NCI-H1048 (cell line): ENCODE data around the gene OR3A2.
"Not testable (repeated sequence)": the region's sequence is repeated elsewhere in the genome, so short reads cannot be mapped to it uniquely, and the experiment has no call there.

Source experiments
- DNase-seq: peaks from one replicate; lab custom pipeline; 2025; lab: John Stamatoyannopoulos, UW

OR3A2 gene

DNA sequence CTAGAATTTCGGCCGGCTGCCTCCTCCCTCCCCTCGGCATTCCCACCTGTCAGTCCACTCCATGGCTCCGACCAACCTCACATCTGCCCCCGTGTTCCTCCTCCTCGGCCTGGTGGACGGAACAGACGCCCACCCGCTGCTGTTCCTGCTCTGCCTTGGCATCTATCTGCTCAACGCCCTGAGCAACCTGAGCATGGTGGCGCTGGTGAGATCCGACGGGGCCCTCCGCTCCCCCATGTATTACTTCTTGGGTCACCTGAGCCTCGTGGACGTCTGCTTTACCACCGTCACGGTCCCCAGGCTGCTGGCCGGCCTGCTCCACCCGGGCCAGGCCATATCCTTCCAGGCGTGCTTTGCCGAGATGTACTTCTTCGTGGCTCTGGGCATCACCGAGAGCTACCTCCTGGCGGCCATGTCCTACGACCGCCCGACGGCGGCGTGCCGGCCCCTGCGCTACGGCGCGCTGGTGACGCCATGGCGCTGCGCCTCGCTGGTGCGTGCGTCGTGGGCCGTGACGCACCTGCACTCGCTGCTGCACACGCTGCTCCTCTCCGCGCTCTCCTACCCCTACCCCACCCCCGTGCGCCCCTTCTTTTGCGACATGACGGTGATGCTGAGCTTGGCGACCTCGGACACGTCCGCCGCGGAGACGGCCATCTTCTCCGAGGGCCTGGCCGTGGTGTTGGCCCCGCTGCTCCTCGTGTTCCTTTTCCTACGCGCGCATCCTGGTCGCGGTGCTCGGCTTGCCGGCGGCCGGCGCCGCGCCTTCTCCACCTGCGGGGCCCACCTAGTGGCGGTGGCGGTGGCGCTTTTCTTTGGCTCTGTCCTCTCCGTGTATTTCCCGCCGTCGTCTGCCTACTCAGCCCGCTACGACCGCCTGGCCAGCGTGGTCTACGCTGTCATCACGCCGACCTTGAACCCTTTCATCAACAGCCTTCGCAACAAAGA, at the start of gene OR3A2:
OR3A2 (minus strand) TSS at position 440 of the 948 bp plus-strand sequence.
- no peak for DNase-seq

GRCh38 chr17:3433741-3434140, 47.6 kb upstream of the OR3A2 start, which contains the start of gene OR1E2:
Gene OR1E2 (minus strand): TSS chr17:3433841. CDS start chr17:3433841, 0 bp downstream.
- DNase-seq, result no peak

DNA sequence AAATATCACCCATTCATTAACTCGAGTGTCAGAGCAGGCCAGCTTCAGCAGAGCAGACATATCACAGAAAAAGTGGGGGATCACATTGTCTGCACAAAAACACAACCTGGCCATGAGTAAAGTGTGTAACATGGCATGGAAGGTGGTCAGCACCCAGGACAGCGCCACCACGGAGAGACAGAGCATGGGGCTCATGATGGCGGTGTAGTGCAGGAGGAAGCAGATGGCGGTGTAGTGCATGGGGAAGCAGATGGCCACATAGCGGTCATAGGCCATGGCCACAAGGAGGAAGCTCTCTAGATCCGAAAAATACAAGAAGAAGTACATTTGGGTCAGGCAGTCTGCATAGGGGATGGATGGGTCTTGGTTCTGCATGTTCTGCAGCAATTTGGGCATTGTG, 47.1 kb upstream of the OR3A2 start:
- DNase-seq, result not testable (repeated sequence)

DNA sequence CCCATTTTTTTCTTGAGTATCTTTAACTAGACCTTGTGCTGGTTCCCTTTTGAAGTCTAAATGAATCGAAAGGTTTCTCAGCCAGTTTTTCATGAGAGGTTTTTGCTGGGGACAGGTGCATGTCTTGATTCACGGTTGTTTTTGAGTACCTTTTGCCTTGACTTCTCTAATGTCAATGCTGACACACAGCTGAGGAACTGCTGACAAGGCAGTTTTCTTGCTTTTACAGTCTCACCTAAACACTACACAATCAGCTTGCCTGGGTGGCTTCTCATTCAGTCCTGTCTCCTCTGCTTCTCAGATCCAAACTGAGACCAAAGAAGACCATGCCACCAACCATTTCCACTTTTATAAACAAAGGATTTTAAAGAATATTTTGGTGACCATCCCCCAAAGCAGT, 32.1 kb upstream of the OR3A2 start:
- DNase-seq, result no peak

GRCh38 chr17:3415610-3416009, 29.5 kb upstream of the OR3A2 start:
- DNase-seq, result no peak

DNA sequence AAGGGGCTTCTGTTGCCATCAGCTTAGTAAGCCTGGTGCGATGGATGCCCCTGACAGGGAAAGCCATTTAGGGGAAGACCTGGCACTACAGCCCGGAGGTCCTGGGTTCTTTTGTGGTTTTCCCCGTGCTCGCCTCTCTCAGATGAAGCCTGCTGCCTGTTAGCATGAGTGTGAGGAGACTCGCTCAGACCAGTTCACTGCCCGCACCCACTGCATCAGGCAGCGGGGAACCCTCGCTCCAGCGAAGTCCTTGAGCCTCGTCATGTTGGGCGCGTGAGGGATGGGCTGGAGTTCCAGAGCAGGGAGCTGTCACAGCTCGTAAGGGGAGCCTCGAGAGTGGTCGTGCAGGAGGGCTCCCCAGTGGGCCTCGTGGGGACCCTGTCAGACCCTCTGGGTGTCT, 26.1 kb upstream of the OR3A2 start:
- DNase-seq, result not testable (repeated sequence)

DNA sequence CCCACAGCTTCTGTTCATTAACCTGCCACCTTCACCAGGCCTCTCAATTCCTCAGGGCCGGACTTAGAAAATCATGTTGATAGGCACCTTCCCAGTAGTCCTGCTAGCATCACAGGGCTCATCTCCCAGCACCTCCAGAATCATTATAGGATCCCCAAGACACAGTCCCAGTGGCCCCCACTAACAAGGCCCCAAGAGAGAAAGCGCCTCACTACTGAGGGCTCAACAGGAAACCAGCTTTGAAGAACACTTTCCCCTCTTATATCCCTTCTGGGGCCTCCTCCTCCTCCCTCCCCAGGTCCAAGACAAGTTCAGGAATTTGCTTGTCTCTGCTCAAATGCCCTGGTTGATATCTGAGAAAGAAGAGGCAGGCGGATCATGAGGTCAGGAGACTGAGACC, 25.0 kb upstream of the OR3A2 start, which contains the start of gene OR3A3:
OR3A3 (plus strand) TSS at position 301 of the 400 bp plus-strand sequence.
- DNase-seq, result no peak

DNA sequence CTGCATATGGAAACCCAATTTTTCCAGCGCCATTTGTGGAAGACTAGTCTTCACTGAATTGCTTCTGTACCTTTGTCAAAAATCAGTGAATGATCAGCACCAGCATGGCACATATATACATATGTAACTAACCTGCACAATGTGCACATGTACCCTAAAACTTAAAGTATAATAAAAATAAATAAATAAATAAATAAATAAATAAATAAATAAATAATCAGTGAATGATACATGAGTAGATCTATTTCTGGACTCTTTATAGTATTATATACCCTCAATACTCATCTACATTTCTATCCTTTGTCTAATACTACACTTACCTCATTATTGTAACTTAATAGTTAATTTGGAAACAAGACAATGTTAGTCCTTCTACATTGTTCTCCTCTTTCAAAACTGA, 17.7 kb upstream of the OR3A2 start:
- not testable (repeated sequence) for DNase-seq

DNA sequence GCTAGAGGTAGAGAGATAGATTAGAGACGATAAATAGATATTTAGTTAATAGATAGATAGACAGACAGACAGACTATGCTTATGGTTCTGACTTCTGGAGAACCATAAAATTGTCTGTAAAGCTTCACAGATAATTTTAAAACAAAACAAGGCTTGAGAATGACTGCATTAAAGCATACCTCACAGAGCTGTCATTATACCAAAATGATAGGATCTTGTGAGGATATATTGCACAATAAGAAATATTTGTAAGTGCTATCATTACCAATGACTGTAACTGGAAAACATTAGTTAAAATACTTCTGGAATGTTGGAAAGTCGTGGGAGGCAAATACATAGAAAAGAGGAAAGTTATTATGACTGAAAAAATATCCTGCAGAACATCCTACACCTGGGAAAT, 15.7 kb upstream of the OR3A2 start:
- no peak for DNase-seq

DNA sequence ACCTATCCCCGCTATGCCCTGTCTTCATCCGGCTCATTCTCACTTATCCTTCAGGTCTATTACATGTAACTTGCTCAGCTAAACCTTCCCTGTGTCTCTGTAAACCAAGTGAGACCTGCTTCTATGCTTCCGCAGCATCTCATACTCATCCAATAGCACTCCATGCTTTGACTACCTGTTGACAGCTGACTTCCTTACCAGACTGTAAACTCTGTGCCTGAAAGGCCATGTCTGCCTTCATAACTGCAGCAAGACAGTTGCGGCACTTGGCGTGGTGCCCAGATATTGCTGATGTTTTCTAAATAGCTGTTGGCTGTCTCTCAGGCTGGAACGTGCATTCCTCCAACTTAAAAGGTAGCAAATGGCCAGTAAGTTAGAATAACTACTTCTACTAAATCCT, 13.9 kb upstream of the OR3A2 start:
- DNase-seq, result no peak

DNA sequence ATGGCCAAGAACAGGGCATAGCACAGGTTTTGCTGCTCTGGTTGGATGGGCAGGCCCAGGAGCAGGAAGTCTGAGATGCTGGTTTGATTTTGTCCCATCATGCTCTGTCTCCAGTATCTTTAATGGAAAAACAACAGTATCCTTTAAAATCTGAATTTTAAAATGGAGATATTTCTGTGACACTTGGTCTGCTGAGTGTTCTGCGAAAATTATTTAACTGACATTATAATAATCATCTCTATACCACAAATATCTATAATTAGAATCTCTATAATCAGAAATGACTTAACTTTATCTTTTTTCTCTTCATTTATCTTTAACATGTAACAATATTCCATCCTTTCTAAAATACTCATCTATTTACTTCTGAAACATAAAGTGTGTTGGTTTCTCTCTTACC, 12.2 kb upstream of the OR3A2 start, which contains the start of gene OR1E1:
OR1E1 (minus strand) TSS at position 101 of the 400 bp plus-strand sequence; CDS start at position 101, 0 bp downstream.
- DNase-seq, result no peak

DNA sequence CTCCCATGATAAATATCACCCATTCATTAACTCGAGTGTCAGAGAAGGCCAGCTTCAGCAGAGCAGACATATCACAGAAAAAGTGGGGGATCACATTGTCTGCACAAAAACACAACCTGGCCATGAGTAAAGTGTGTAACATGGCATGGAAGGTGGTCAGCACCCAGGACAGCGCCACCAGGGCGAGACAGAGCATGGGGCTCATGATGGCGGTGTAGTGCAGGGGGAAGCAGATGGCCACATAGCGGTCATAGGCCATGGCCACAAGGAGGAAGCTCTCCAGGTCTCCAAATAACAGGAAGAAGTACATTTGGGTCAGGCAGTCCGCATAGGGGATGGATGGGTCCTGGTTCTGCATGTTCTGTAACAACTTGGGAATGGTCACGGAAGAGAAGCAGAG, 11.7 kb upstream of the OR3A2 start:
- not testable (repeated sequence) for DNase-seq

DNA sequence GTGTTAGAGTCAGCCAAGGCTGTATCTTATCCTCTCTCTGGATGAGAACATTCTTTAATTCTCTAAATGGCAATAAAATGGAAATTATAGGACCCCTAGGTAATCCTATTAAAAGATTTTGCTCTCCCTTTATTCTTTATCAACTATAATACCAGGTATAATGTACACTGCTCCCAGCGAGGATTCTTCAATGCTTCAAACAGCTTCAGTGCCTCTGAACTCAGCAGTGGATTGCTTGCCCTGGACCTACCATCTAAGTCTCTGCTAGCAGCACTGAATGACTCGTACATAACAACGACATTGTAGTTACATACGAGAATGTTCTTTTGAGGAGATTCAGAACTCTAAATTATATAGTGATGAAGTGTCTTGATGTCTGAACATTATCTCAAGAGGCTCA, 3.7 kb upstream of the OR3A2 start:
- no peak for DNase-seq

DNA sequence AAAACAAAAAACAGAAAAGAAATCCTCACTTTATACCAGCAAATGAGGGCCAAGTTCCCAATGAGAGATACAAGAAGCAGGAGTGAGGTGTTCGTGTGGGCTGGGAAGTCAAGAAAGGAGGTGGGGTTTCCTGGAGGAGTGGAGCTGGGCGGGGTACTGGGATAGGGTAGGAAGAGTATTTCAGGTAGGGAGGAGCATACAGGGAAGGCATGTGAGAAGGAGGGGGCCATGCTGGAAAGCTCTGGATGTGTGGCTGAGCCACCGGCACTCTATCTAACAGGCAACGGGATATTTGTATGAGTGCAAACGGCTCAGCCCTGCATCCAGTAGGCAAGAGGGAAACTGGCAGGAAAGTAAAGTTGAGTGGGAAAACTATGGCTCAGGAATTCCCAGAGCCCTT, 4.2 kb downstream of the OR3A2 start:
- DNase-seq, result no peak

DNA sequence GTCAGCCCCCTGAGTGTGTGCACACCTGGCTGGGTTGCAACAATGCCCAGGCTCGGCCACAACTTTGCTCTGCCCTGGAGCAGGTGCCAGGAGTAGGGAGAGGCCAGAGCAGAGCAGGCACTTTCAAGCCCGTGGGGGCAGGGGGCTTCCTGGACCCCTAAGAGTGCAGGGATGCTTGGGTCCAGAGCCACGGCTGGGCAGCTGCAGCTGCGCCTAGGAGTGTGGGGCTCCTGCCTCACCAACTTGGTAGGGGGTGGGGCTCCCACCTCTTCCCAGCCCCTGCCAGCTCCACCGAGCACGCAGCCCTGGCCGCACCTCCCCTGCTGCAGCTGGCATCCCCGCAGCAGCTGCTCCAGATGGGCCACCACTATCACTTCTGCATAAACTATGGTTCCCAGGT, 7.8 kb downstream of the OR3A2 start:
- DNase-seq, result no peak

DNA sequence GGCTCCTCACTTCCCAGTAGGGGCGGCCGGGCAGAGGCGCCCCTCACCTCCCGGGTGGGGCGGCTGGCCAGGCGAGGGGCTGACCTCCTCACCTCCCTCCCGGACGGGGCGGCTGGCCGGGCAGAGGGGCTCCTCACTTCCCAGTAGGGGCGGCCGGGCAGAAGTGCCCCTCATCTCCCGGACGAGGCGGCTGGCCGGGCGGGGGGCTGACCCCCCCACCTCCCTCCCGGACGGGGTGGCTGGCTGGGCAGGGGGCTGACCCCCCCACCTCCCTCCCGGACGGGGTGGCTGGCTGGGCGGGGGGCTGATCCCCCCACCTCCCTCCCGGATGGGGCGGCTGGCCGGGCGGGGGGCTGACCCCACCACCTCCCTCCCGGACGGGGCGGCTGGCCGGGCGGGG, 14.9 kb downstream of the OR3A2 start:
- DNase-seq, result not testable (repeated sequence)

DNA sequence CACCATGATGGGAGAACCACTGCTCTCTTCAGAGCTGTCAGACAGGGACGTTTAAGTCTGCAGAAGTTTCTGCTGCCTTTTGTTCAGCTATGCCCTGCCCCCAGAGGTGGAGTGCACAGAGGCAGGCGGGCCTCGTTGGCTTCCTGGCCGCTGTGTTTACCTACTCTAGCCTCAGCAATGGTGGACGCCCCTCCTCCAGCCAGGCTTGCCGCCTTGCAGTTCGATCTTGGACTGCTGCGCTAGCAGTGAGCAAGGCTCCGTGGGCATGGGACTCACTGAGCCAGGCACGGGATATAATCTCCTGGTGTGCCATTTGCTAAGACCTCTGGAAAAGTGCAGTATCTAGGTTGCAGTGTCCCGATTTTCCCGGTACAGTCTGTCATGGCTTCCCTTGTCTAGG, 43.3 kb downstream of the OR3A2 start:
- not testable (repeated sequence) for DNase-seq

- no peak for DNase-seq
Measured at GRCh38 chr17:3335876-3336275, 50.2 kb downstream of the OR3A2 start.

- no peak for DNase-seq
Measured at GRCh38 chr17:3318336-3318735, 67.8 kb downstream of the OR3A2 start.

DNA sequence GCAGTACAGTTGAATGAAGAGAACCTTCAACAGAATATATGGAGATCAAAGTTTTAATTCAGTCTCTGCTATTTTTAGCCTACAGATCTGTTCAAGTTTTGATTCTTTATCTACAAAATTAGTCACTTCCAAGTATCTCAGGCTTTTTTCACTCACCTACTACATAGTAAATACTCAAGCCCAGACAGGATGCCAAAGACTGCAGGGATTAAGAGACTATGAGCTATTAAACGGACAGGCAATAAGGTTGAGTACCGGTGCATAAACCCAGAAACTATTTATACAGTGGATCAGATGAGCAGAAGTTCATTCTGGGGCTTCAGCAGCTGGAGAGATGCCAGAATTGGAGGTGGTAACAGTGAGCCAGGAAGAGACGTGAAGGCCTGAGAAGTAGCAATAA, 69.3 kb downstream of the OR3A2 start:
- DNase-seq, result no peak

GRCh38 chr17:3308603-3309002, 77.5 kb downstream of the OR3A2 start:
- DNase-seq, result no peak

DNA sequence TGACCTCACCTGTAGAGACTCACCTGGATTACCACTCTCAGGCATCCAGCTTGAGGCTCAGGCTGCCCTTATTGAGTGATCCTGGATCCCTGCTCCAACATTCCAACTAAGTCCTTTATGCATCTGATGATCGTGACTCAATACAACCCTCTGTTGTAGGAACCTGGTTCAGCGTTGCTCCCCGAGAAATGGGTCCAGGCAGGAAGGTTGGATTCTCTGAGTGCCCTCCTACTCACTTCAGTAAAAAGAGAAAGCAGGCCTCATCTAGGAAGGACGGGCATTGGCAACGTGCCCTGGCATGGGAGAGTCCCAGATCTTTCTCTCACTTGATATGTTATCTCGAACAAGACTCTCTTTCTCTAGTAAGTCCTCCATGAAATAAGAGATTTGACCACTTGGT, 87.8 kb downstream of the OR3A2 start, which contains the start of gene OR3A1:
OR3A1 (minus strand) TSS at position 101 of the 400 bp plus-strand sequence. CDS start 5,778 bp downstream, outside the sequence.
- no peak for DNase-seq

- DNase-seq, result no peak
Measured at GRCh38 chr17:3295632-3296031, 90.5 kb downstream of the OR3A2 start.
